Activated CD4-positive, alpha-beta T cell treated with anti-CD3 and anti-CD28 coated beads, Interleukin-2, amount 10 ng/mL, durations not matched to agents 24 days and 14 days (primary cell): ENCODE data around the gene MRPS6. TPM values are rescaled to one million over a fixed set of nuclear protein-coding genes. Genes with fewer than 3 reads are reported as not detected.

Experiments
- DNase-seq: peaks from one replicate; pipeline ENCODE4 v3.0.0; 2022
- H3K27ac Mint-ChIP-seq: one replicate; pipeline ENCODE4 v1.8.0; 2022; ENCODE audit warnings: mild to moderate bottlenecking, mixed read lengths
- H3K27me3 Mint-ChIP-seq: one replicate; pipeline ENCODE4 v1.8.0; 2022; ENCODE audit warnings: mixed read lengths
- H3K36me3 Mint-ChIP-seq: one replicate; pipeline ENCODE4 v1.8.0; 2022; ENCODE audit warnings: low read depth, mild to moderate bottlenecking, mixed read lengths
- H3K4me1 Mint-ChIP-seq: one replicate; pipeline ENCODE4 v1.8.0; 2021; ENCODE audit warnings: mixed read lengths
- H3K4me3 Mint-ChIP-seq: one replicate; pipeline ENCODE4 v1.8.0; 2022; ENCODE audit warnings: mild to moderate bottlenecking, moderate library complexity, mixed read lengths
- H3K9me3 Mint-ChIP-seq: one replicate; pipeline ENCODE4 v1.8.0; 2021; ENCODE audit warnings: mixed read lengths
- intact Hi-C: fragments of 100-400 bp; cut with micrococcal nuclease; formaldehyde crosslinking; loops from one replicate; pipeline ENCODE4 v1.15.1; 2023
- total RNA-seq: library from RNA; stranded (reverse); gene quantifications from 2 replicates; pipeline ENCODE4 v1.2.3, GENCODE V29; 2022

The MRPS6 gene
- total RNA-seq, result 151 and 154 TPM in 2 replicates

GRCh38 chr21:34073032-34073748, at the start of gene MRPS6, which contains the start of gene SLC5A3:
TSS of gene MRPS6 (plus strand) at chr21:34073578. CDS start at chr21:34073701, 123 bp downstream.
TSS of gene SLC5A3 (plus strand) at chr21:34073578. CDS start at chr21:34095199, 21,621 bp downstream.
- H3K4me1 Mint-ChIP-seq, result peaks cover 39% of the 10 kb centered on the region
- intact Hi-C loops, result no loop called here

GRCh38 chr21:34023691-34024373, 49.5 kb upstream of the MRPS6 start:
- Mint-ChIP-seq H3K4me1 (peaks cover 16% of the 10 kb centered on the region), H3K27me3 (no peaks in the 10 kb centered on the region), H3K4me3 (no peak overlapping the region), H3K36me3 (no peaks in the 10 kb centered on the region), H3K9me3 (peaks cover 6% of the 10 kb centered on the region), H3K27ac (no peak overlapping the region)
- no peak for DNase-seq
- intact Hi-C loops, result loop anchor here (2.0 to 5.0 kb wide), 3 partner anchors 15 to 107 kb away; partner anchors contain the start of gene ATP5PO

More at GRCh38 chr21:34073032-34073748, at the start of gene MRPS6, which contains the start of gene SLC5A3:
- Mint-ChIP-seq H3K27ac (peak within 1 kb of the TSS; percentile 93), H3K27me3 (no peaks in the 10 kb centered on the region), H3K4me3 (peak within 1 kb of the TSS; percentile 96), H3K36me3 (peaks cover 39% of the 10 kb centered on the region), H3K9me3 (no peaks in the 10 kb centered on the region)
- peak; percentile 92 for DNase-seq

- no peak for DNase-seq
- intact Hi-C loops, result loop anchor here (5.0 kb wide), 2 partner anchors 103 to 107 kb away; partner anchors contain the start of gene ATP5PO
- Mint-ChIP-seq H3K4me1 (peaks cover 12% of the 10 kb centered on the region), H3K27me3 (no peaks in the 10 kb centered on the region), H3K9me3 (peaks cover 6% of the 10 kb centered on the region), H3K27ac (no peak overlapping the region), H3K36me3 (no peaks in the 10 kb centered on the region), H3K4me3 (no peak overlapping the region)
These were observed 49.0 kb upstream of the MRPS6 start for GRCh38 chr21:34024374-34024693.

GRCh38 chr21:34027721-34028461, 45.5 kb upstream of the MRPS6 start:
- no peaks in the 10 kb centered on the region for H3K27me3 Mint-ChIP-seq
- peaks cover under 1% of the 10 kb centered on the region for H3K36me3 Mint-ChIP-seq
- no peak overlapping the region for H3K27ac Mint-ChIP-seq
- intact Hi-C loops, result no loop called here
- H3K4me1 Mint-ChIP-seq, result peaks cover 21% of the 10 kb centered on the region
- no peak overlapping the region for H3K4me3 Mint-ChIP-seq
- peaks cover 12% of the 10 kb centered on the region for H3K9me3 Mint-ChIP-seq
- DNase-seq, result no peak

- Mint-ChIP-seq H3K27ac (peak overlapping the region; percentile 54), H3K9me3 (peaks cover 12% of the 10 kb centered on the region), H3K36me3 (peaks cover 2% of the 10 kb centered on the region), H3K4me3 (peak overlapping the region; percentile 3), H3K4me1 (peaks cover 23% of the 10 kb centered on the region), H3K27me3 (no peaks in the 10 kb centered on the region)
- intact Hi-C loops, result loop anchor here (1.0 to 5.0 kb wide), 2 partner anchors 47 to 82 kb away; no protein-coding TSS in a partner anchor
- DNase-seq, result peak; percentile 82
These were observed 43.4 kb upstream of the MRPS6 start for GRCh38 chr21:34029743-34030528.

GRCh38 chr21:34031835-34032370, 41.5 kb upstream of the MRPS6 start:
- DNase-seq, result peak; percentile 63
- intact Hi-C loops, result loop anchor here (5.0 kb wide), 1 partner anchor 45 kb away; no protein-coding TSS in a partner anchor
- H3K4me3 Mint-ChIP-seq, result peak overlapping the region; percentile 13
- peak overlapping the region; percentile 46 for H3K27ac Mint-ChIP-seq
- peaks cover 15% of the 10 kb centered on the region for H3K9me3 Mint-ChIP-seq
- no peaks in the 10 kb centered on the region for H3K27me3 Mint-ChIP-seq
- H3K4me1 Mint-ChIP-seq, result peaks cover 23% of the 10 kb centered on the region
- H3K36me3 Mint-ChIP-seq, result peaks cover 5% of the 10 kb centered on the region

GRCh38 chr21:34034369-34035014, 38.9 kb upstream of the MRPS6 start:
- H3K9me3 Mint-ChIP-seq, result peaks cover 12% of the 10 kb centered on the region
- H3K4me3 Mint-ChIP-seq, result no peak overlapping the region
- DNase-seq, result no peak
- H3K4me1 Mint-ChIP-seq, result peaks cover 23% of the 10 kb centered on the region
- H3K27ac Mint-ChIP-seq, result no peak overlapping the region
- intact Hi-C loops, result loop anchor here (5.0 kb wide), 1 partner anchor 43 kb away; no protein-coding TSS in a partner anchor
- H3K27me3 Mint-ChIP-seq, result no peaks in the 10 kb centered on the region
- peaks cover 5% of the 10 kb centered on the region for H3K36me3 Mint-ChIP-seq

- H3K36me3 Mint-ChIP-seq, result peaks cover 5% of the 10 kb centered on the region
- H3K27me3 Mint-ChIP-seq, result no peaks in the 10 kb centered on the region
- peaks cover 18% of the 10 kb centered on the region for H3K4me1 Mint-ChIP-seq
- no peak for DNase-seq
- H3K4me3 Mint-ChIP-seq, result no peak overlapping the region
- intact Hi-C loops, result no loop called here
- H3K27ac Mint-ChIP-seq, result no peak overlapping the region
- H3K9me3 Mint-ChIP-seq, result peaks cover 8% of the 10 kb centered on the region
These were observed 37.6 kb upstream of the MRPS6 start for GRCh38 chr21:34035619-34036354.

GRCh38 chr21:34037009-34037795, 36.2 kb upstream of the MRPS6 start:
- intact Hi-C loops, result no loop called here
- DNase-seq, result no peak
- Mint-ChIP-seq H3K9me3 (peaks cover 9% of the 10 kb centered on the region), H3K27ac (no peak overlapping the region), H3K36me3 (peaks cover 5% of the 10 kb centered on the region), H3K27me3 (no peaks in the 10 kb centered on the region), H3K4me3 (no peak overlapping the region), H3K4me1 (peaks cover 8% of the 10 kb centered on the region)

- peaks cover 2% of the 10 kb centered on the region for H3K36me3 Mint-ChIP-seq
- DNase-seq, result no peak
- intact Hi-C loops, result no loop called here
- no peak overlapping the region for H3K27ac Mint-ChIP-seq
- H3K27me3 Mint-ChIP-seq, result no peaks in the 10 kb centered on the region
- H3K9me3 Mint-ChIP-seq, result peaks cover 15% of the 10 kb centered on the region
- H3K4me1 Mint-ChIP-seq, result peaks cover 4% of the 10 kb centered on the region
- H3K4me3 Mint-ChIP-seq, result no peak overlapping the region
These were observed 33.5 kb upstream of the MRPS6 start for GRCh38 chr21:34039678-34040382.

- DNase-seq, result no peak
- H3K9me3 Mint-ChIP-seq, result peaks cover 12% of the 10 kb centered on the region
- H3K36me3 Mint-ChIP-seq, result no peaks in the 10 kb centered on the region
- H3K27ac Mint-ChIP-seq, result no peak overlapping the region
- H3K4me1 Mint-ChIP-seq, result peaks cover 8% of the 10 kb centered on the region
- H3K4me3 Mint-ChIP-seq, result no peak overlapping the region
- no peaks in the 10 kb centered on the region for H3K27me3 Mint-ChIP-seq
- intact Hi-C loops, result no loop called here
These were observed 30.6 kb upstream of the MRPS6 start for GRCh38 chr21:34042735-34043134.
